Smooth muscle cell of bladder (primary cell): Measurements from ENCODE around the gene LYPD6. TPM values are rescaled to one million over a fixed set of nuclear protein-coding genes. Genes with fewer than 3 reads are reported as not detected.

Experiments used
- total RNA-seq: library from RNA; depleted of rRNA; stranded (reverse); fragments of >200 nt; gene quantifications from 2 replicates; pipeline ENCODE4 v1.2.3, GENCODE V29; 2014

Gene LYPD6
- 0.18 and 0.57 TPM in 2 replicates for total RNA-seq

DNA sequence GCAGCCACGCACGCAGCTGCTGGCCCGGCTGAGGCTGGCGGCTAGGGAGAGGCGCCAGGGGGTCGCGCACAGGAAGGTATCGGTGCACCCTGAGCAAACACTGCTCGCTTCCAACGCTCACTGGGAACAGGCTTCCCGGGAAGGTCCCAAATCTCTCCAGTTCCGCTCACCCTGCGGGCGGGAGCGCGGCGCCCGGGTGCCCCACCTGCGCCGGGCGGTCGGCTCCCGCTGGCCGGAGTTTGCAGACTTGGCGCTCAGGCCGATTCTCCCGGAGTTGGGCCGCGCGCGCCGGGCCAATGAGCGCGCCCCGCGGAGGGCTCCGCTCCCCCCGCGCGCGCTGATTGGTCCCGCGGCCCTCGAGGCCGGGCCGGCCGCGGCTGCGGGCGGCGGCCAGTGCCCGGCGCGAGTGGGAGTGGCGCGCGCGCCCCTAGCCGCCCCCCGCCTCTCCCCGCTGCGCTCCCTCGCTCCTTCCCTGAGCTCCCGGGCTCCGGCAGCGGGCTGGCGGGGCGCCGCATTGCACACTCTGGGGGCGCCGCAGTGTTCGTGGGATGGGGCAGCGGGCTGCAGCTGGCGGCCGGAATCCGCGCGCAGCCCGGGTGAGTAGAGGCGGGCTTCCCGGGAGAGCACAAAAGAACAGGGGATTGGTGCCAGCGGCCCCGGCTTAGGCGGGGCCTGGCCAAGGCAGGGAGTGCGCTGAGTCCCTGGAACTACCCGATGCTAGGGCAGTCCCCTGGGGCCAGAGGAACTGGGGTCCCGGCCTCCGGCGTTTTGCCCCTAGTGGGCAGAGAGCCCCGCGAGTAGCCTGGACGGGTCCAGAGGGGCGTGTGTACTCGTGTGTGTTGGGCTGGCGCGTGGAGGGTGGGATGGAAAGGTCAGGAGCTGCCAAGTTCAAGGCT lies at the start of gene LYPD6:
Gene LYPD6, plus strand, starts transcription at position 461 of the 896 bp plus-strand sequence. CDS start 107,122 bp downstream, outside the sequence.

